Measurements from ENCODE around the gene PRKAG2. TPM values are rescaled to one million over a fixed set of nuclear protein-coding genes. Genes with fewer than 3 reads are reported as not detected.
A peak's percentile ranks its signal among the peaks of the same experiment; 100 is the strongest.

The PRKAG2 gene
- total RNA-seq, 1 donor from 2014 or later = 35.4 TPM

GRCh38 chr7:151714201-151714600 lies 162.7 kb downstream of the PRKAG2 start:
- Histone ChIP-seq H3K9me3 (no peaks in the 10 kb centered on the region), H3K4me1 (peaks cover 11% of the 10 kb centered on the region), H3K27me3 (ENCODE audit: low read depth) (no peaks in the 10 kb centered on the region), H3K4me3 (no peak overlapping the region), H3K36me3 (no peaks in the 10 kb centered on the region), H3K27ac (no peak overlapping the region)
- no peak for TF ChIP-seq CTCF (IDR thresholded peaks at IDR 0.05)
- ATAC-seq (no peak), DNase-seq (peak; percentile 28)
- intact Hi-C loops (cut with DNase I) = no loop called here

GRCh38 chr7:151712810-151713125 lies 164.1 kb downstream of the PRKAG2 start:
- no peak for TF ChIP-seq CTCF (IDR thresholded peaks at IDR 0.05)
- H3K27me3 ChIP-seq (ENCODE audit: low read depth) = no peaks in the 10 kb centered on the region
- DNase-seq (no peak), ATAC-seq (no peak)
- H3K36me3 ChIP-seq = peaks cover 6% of the 10 kb centered on the region
- H3K9me3 ChIP-seq = no peaks in the 10 kb centered on the region
- H3K4me3 ChIP-seq = no peak overlapping the region
- peak overlapping the region; percentile 44 for H3K27ac ChIP-seq
- intact Hi-C loops (cut with DNase I) = no loop called here
- H3K4me1 ChIP-seq = peaks cover 11% of the 10 kb centered on the region

GRCh38 chr7:151711906-151712809 lies 164.8 kb downstream of the PRKAG2 start:
- H3K9me3 ChIP-seq = no peaks in the 10 kb centered on the region
- H3K27me3 ChIP-seq (ENCODE audit: low read depth) = no peaks in the 10 kb centered on the region
- peak overlapping the region; percentile 44 for H3K27ac ChIP-seq
- peak; percentile 78 for DNase-seq
- intact Hi-C loops (cut with DNase I) = no loop called here
- ATAC-seq = peak; percentile 55 to 72
- peaks cover 6% of the 10 kb centered on the region for H3K36me3 ChIP-seq
- no peak overlapping the region for H3K4me3 ChIP-seq
- H3K4me1 ChIP-seq = peaks cover 11% of the 10 kb centered on the region
- TF ChIP-seq CTCF (IDR thresholded peaks at IDR 0.05) = no peak

- ATAC-seq (no peak), DNase-seq (no peak)
- Histone ChIP-seq H3K4me3 (no peak overlapping the region), H3K9me3 (no peaks in the 10 kb centered on the region), H3K27ac (peak overlapping the region; percentile 44), H3K36me3 (peaks cover 6% of the 10 kb centered on the region), H3K27me3 (ENCODE audit: low read depth) (no peaks in the 10 kb centered on the region), H3K4me1 (peaks cover 13% of the 10 kb centered on the region)
- intact Hi-C loops (cut with DNase I) = no loop called here
- no peak for TF ChIP-seq CTCF (IDR thresholded peaks at IDR 0.05)
Measured at GRCh38 chr7:151711435-151711872, 165.5 kb downstream of the PRKAG2 start.

- ATAC-seq = no peak
- Histone ChIP-seq H3K36me3 (peaks cover 6% of the 10 kb centered on the region), H3K27me3 (ENCODE audit: low read depth) (no peaks in the 10 kb centered on the region), H3K9me3 (no peaks in the 10 kb centered on the region), H3K4me1 (peaks cover 19% of the 10 kb centered on the region), H3K27ac (no peak overlapping the region), H3K4me3 (no peak overlapping the region)
- DNase-seq = no peak
- intact Hi-C loops (cut with DNase I) = no loop called here
- no peak for TF ChIP-seq CTCF (IDR thresholded peaks at IDR 0.05)
Measured at GRCh38 chr7:151710646-151711434, 166.1 kb downstream of the PRKAG2 start.

All from lower lobe of right lung (tissue), 2 donors.